Naive thymus-derived CD8-positive, alpha-beta T cell (primary cell): Measurements from ENCODE around the gene NEO1. TPM values are rescaled to one million over a fixed set of nuclear protein-coding genes. Genes with fewer than 3 reads are reported as not detected.

ENCODE experiments used
- ATAC-seq, 2 donors: fragments of 150-1000 bp; cut with Tn5 transposase in 1 of 2; sonication (Bioruptor Pico), chemical (Tn5 transposase) in 1 of 2; 1 replicate in 1 of 2; 2 replicates in 1 of 2; pipeline ENCODE4 v1.10.0; 2021; ENCODE audit warnings: mild to moderate bottlenecking in 2 of 2, moderate library complexity in 2 of 2
- POLR2A ChIA-PET: fragments of 350-600 bp; sonication (Branson Sonifier 250); formaldehyde crosslinking; loops from one replicate; lab custom pipeline; 2021; ENCODE audit warnings: antibody characterized with exemption; lab: Charles Lee
- DNase-seq, 10 donors: peaks; one replicate each; pipeline versions ENCODE4 v3.0.0 to v3.0.0-alpha.2; 2020 to 2022
- H3K27ac Mint-ChIP-seq, 10 donors: one replicate each; pipeline ENCODE4 v1.8.0; 2020 to 2022; ENCODE audit warnings: mild to moderate bottlenecking in 10 of 10, mixed read lengths in 10 of 10, moderate library complexity in 4 of 10, inconsistent platforms in 1 of 10
- H3K27me3 Mint-ChIP-seq, 5 donors: one replicate each; pipeline ENCODE4 v1.8.0; 2021 to 2022; ENCODE audit warnings: mixed read lengths in 5 of 5
- H3K36me3 Mint-ChIP-seq, 3 donors: one replicate each; pipeline ENCODE4 v1.8.0; 2020 to 2022; ENCODE audit warnings: mixed read lengths in 3 of 3, mild to moderate bottlenecking in 2 of 3, inconsistent platforms in 1 of 3
- H3K4me1 Mint-ChIP-seq, 4 donors: one replicate each; pipeline ENCODE4 v1.8.0; 2021 to 2022; ENCODE audit warnings: mixed read lengths in 4 of 4
- H3K4me3 Mint-ChIP-seq, 10 donors: one replicate each; pipeline ENCODE4 v1.8.0; 2020 to 2022; ENCODE audit warnings: mild to moderate bottlenecking in 10 of 10, mixed read lengths in 10 of 10, moderate library complexity in 6 of 10, inconsistent platforms in 1 of 10
- H3K9me3 Mint-ChIP-seq, 9 donors: one replicate each; pipeline ENCODE4 v1.8.0; 2020 to 2022; ENCODE audit warnings: mixed read lengths in 9 of 9, mild to moderate bottlenecking in 3 of 9, inconsistent platforms in 1 of 9, moderate library complexity in 1 of 9
- polyA plus RNA-seq, 3 donors: library from polyadenylated mRNA; unstranded; fragments of 300-500 nt; fragmentation: Illumina TruSeq; gene quantifications; one replicate each; pipeline ENCODE4 v1.2.3, GENCODE V29; 2021
- total RNA-seq, 8 experiments: library from RNA in 2 of 8; stranded (reverse) in 2 of 8; gene quantifications; one replicate each; pipeline ENCODE4 v1.2.3 and lab custom pipeline; 2021 to 2026

Gene NEO1, protein sequence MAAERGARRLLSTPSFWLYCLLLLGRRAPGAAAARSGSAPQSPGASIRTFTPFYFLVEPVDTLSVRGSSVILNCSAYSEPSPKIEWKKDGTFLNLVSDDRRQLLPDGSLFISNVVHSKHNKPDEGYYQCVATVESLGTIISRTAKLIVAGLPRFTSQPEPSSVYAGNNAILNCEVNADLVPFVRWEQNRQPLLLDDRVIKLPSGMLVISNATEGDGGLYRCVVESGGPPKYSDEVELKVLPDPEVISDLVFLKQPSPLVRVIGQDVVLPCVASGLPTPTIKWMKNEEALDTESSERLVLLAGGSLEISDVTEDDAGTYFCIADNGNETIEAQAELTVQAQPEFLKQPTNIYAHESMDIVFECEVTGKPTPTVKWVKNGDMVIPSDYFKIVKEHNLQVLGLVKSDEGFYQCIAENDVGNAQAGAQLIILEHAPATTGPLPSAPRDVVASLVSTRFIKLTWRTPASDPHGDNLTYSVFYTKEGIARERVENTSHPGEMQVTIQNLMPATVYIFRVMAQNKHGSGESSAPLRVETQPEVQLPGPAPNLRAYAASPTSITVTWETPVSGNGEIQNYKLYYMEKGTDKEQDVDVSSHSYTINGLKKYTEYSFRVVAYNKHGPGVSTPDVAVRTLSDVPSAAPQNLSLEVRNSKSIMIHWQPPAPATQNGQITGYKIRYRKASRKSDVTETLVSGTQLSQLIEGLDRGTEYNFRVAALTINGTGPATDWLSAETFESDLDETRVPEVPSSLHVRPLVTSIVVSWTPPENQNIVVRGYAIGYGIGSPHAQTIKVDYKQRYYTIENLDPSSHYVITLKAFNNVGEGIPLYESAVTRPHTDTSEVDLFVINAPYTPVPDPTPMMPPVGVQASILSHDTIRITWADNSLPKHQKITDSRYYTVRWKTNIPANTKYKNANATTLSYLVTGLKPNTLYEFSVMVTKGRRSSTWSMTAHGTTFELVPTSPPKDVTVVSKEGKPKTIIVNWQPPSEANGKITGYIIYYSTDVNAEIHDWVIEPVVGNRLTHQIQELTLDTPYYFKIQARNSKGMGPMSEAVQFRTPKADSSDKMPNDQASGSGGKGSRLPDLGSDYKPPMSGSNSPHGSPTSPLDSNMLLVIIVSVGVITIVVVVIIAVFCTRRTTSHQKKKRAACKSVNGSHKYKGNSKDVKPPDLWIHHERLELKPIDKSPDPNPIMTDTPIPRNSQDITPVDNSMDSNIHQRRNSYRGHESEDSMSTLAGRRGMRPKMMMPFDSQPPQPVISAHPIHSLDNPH (N-terminal part only)
- 1 to 10 TPM; 8.0 to 8.5 TPM for total RNA-seq
- 1 to 10 TPM; 1.7 to 2.8 (median 2.3) TPM for polyA plus RNA-seq
- total RNA-seq (lab: John Stamatoyannopoulos, UW): 8.7 to 20.3 (median 12.6) reads per million in 6 experiments

DNA sequence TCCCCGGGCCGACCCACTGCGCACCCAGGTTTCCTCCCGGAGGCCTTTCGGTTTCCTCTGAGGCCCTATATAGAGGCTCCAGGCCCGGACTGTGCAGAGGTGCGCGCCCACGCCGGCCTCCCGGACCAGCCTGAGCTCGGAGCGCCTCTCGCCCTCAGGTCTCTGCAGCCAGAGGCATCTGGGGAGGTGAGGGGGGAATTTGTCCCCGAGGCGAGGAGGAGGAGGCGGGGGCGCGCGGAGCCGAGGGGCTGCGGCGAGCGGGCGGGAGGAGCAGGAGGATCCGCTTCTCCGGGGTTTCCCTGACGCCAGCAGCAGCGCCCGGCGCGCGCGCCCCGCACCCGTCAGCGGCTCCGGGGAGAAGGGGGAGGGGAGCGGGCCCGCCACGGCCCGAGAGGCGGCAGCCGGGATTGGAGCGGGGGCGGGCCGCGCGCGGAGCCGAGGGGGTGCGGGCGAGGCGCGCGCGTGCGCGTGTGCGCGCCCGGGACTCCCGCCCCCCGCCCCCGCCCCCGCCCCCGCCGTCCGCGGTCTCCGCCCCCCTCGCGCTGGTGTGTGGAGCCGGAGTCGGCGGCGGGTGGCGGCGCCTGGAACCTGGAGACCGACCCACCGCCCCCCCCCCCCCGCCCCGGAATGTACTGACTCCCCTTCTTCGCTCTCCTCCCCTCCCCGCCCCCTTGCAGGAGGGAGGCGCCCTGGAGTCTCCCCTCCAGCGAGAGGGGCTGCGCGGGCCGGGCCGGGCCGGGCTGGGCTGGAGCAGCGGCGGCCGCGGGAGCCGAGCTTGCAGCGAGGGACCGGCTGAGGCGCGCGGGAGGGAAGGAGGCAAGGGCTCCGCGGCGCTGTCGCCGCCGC lies at the start of gene NEO1:
Gene NEO1 (plus strand): TSS at position 657 of the 846 bp plus-strand sequence. CDS start 213 bp downstream, outside the sequence.
- POLR2A ChIA-PET: no interaction called here
- peak within 1 kb of the TSS; percentile 30 to 89 (median 78) for H3K27ac Mint-ChIP-seq
- DNase-seq (peak; percentile 63 to 89 (median 80)), ATAC-seq (peak; percentile 71 to 77)
- peaks cover 6 to 14% (median 9%) of the 10 kb centered on the region in 4 donors for H3K4me1 Mint-ChIP-seq
- peak within 1 kb of the TSS; percentile 82 to 91 (median 86) for H3K4me3 Mint-ChIP-seq
- H3K36me3 Mint-ChIP-seq: no peaks in the 10 kb centered on the region
- peaks cover 8 to 30% (median 10%) of the 10 kb centered on the region in 5 donors for H3K27me3 Mint-ChIP-seq
- peaks cover 0 to 2% (median 0%) of the 10 kb centered on the region in 9 donors for H3K9me3 Mint-ChIP-seq

- POLR2A ChIA-PET: no interaction called here
- Mint-ChIP-seq H3K4me3 (no peak overlapping the region), H3K27me3 (peaks cover 20 to 48% (median 46%) of the 10 kb centered on the region in 5 donors), H3K9me3 (no peaks in the 10 kb centered on the region), H3K27ac (no peak overlapping the region), H3K36me3 (no peaks in the 10 kb centered on the region), H3K4me1 (no peaks in the 10 kb centered on the region)
- no peak for ATAC-seq
- no peak for DNase-seq
Observed at GRCh38 chr15:73004462-73004861, 47.8 kb upstream of the NEO1 start.

- H3K9me3 Mint-ChIP-seq: no peaks in the 10 kb centered on the region
- peaks cover 19 to 48% (median 43%) of the 10 kb centered on the region in 5 donors for H3K27me3 Mint-ChIP-seq
- H3K36me3 Mint-ChIP-seq: no peaks in the 10 kb centered on the region
- H3K27ac Mint-ChIP-seq: peak overlapping the region in 1 of 10 donors; percentile 21
- no peak for DNase-seq
- H3K4me3 Mint-ChIP-seq: no peak overlapping the region
- POLR2A ChIA-PET: no interaction called here
- ATAC-seq: no peak
- no peaks in the 10 kb centered on the region for H3K4me1 Mint-ChIP-seq
Observed at GRCh38 chr15:73005032-73005431, 47.2 kb upstream of the NEO1 start.

GRCh38 chr15:73005446-73005845 lies 46.8 kb upstream of the NEO1 start:
- no peak for ATAC-seq

DNA sequence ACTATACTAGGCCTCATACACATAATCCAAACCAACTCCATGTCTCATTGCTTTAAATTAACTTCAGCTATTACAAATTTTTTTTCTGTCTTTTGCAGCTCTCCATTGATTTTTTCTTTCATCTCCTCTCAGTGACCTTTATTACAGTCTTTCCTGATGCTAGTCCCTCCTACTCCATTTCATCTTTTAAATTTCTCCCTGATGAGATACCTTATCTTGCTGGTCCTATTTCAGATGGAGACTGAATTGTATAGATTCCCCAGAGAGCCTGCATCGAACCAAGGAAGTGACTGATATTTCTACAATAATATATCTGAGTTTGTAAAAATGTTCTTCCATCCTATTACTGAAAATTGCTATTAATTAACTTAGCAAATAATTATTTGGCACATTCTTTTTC lies 45.7 kb upstream of the NEO1 start:
- DNase-seq (no peak), ATAC-seq (no peak)
- H3K27me3 Mint-ChIP-seq: peaks cover 22 to 51% (median 42%) of the 10 kb centered on the region in 5 donors
- H3K9me3 Mint-ChIP-seq: no peaks in the 10 kb centered on the region
- no peaks in the 10 kb centered on the region for H3K4me1 Mint-ChIP-seq
- POLR2A ChIA-PET: no interaction called here
- no peak overlapping the region for H3K27ac Mint-ChIP-seq
- no peak overlapping the region for H3K4me3 Mint-ChIP-seq
- no peaks in the 10 kb centered on the region for H3K36me3 Mint-ChIP-seq

More at GRCh38 chr15:73005446-73005845, 46.8 kb upstream of the NEO1 start:
- Mint-ChIP-seq H3K4me3 (no peak overlapping the region), H3K36me3 (no peaks in the 10 kb centered on the region), H3K9me3 (no peaks in the 10 kb centered on the region), H3K4me1 (no peaks in the 10 kb centered on the region), H3K27ac (peak overlapping the region in 1 of 10 donors; percentile 21), H3K27me3 (peaks cover 20 to 44% (median 40%) of the 10 kb centered on the region in 5 donors)
- POLR2A ChIA-PET: no interaction called here
- no peak for DNase-seq

- no peak for DNase-seq
- POLR2A ChIA-PET: no interaction called here
- H3K4me3 Mint-ChIP-seq: no peak overlapping the region
- H3K9me3 Mint-ChIP-seq: no peaks in the 10 kb centered on the region
- no peaks in the 10 kb centered on the region for H3K36me3 Mint-ChIP-seq
- H3K4me1 Mint-ChIP-seq: no peaks in the 10 kb centered on the region
- H3K27me3 Mint-ChIP-seq: peaks cover 18 to 48% (median 40%) of the 10 kb centered on the region in 5 donors
- no peak overlapping the region for H3K27ac Mint-ChIP-seq
- ATAC-seq: no peak
Observed at GRCh38 chr15:73009066-73010056, 42.9 kb upstream of the NEO1 start.

DNA sequence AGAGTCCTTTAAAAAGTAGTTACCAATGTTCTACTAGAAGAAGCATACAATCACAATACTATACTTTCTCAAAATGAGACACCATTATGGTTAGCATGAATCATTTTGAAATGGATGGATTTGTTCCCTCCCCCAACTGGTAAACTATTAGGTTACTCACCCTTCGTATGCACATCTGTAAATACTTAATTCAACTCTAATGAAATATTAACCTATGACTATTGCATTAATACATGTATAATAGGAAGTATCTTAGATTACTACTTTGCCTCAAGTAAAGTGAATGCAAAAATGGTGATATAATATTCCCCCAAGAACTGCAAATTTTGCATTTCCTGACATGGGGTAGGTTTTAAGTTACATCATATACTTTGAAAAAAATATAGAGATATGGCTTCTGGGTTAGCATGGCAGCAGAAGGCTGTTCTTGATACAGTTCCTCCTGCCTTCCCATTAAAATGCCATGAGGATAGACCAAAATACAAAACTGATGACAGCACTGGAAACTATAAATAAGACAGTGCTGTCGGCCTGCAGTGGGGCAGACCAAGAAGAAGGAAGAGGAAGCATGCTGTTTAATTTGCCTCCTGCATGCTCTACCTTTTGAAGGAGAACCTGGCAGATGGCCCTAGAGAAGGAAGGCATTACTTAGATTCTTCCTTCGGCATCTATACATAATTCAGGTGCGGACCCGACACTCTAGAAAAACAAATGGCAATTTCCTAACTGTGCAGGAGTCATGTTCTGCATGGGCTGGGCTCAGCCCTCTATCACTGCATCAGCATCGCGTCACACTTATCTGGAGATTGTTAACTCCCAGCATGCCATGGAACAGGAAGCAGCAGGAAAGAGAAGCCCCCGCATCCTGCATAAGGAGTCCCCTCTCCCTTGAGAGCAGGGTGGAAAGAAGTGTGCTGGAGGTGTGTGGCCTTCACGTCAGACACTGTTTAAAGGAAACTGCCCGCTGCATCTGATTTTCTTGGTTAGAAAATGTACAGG lies 41.8 kb upstream of the NEO1 start:
- H3K9me3 Mint-ChIP-seq: no peaks in the 10 kb centered on the region
- peaks cover 18 to 41% (median 33%) of the 10 kb centered on the region in 5 donors for H3K27me3 Mint-ChIP-seq
- POLR2A ChIA-PET: no interaction called here
- no peak overlapping the region for H3K4me3 Mint-ChIP-seq
- H3K27ac Mint-ChIP-seq: no peak overlapping the region
- no peaks in the 10 kb centered on the region for H3K36me3 Mint-ChIP-seq
- ATAC-seq (no peak), DNase-seq (no peak)
- no peaks in the 10 kb centered on the region for H3K4me1 Mint-ChIP-seq

- H3K36me3 Mint-ChIP-seq: no peaks in the 10 kb centered on the region
- no peak for ATAC-seq
- H3K27ac Mint-ChIP-seq: no peak overlapping the region
- POLR2A ChIA-PET: no interaction called here
- no peaks in the 10 kb centered on the region for H3K9me3 Mint-ChIP-seq
- peaks cover 9 to 23% (median 18%) of the 10 kb centered on the region in 5 donors for H3K27me3 Mint-ChIP-seq
- H3K4me1 Mint-ChIP-seq: no peaks in the 10 kb centered on the region
- no peak overlapping the region for H3K4me3 Mint-ChIP-seq
- no peak for DNase-seq
Observed at GRCh38 chr15:73014904-73015303, 37.4 kb upstream of the NEO1 start.

- Mint-ChIP-seq H3K4me3 (no peak overlapping the region), H3K27me3 (peaks cover 5 to 23% (median 18%) of the 10 kb centered on the region in 5 donors), H3K9me3 (no peaks in the 10 kb centered on the region), H3K36me3 (no peaks in the 10 kb centered on the region), H3K4me1 (no peaks in the 10 kb centered on the region), H3K27ac (no peak overlapping the region)
- DNase-seq (no peak), ATAC-seq (no peak)
- POLR2A ChIA-PET: no interaction called here
Observed at GRCh38 chr15:73015493-73015892, 36.8 kb upstream of the NEO1 start.

- Mint-ChIP-seq H3K27me3 (peaks cover 8 to 40% (median 28%) of the 10 kb centered on the region in 5 donors), H3K4me3 (no peak overlapping the region), H3K9me3 (no peaks in the 10 kb centered on the region), H3K36me3 (no peaks in the 10 kb centered on the region), H3K4me1 (no peaks in the 10 kb centered on the region), H3K27ac (no peak overlapping the region)
- ATAC-seq (no peak), DNase-seq (no peak)
- POLR2A ChIA-PET: no interaction called here
Observed at GRCh38 chr15:73017987-73018386, 34.3 kb upstream of the NEO1 start.
